OCI-LY7 (cell line): Measurements from ENCODE around the gene DNAH9.

ENCODE experiments used
- EZH2phosphoT487 ChIP-seq: fragments of 200-600 bp; sonication (generic); IDR thresholded peaks from 2 replicates; pipeline ENCODE4 v1.6.1; 2018; ENCODE audit warnings: low read depth, borderline replicate concordance, mild to moderate bottlenecking, mixed run types, antibody characterized with exemption, low read length, moderate library complexity, mixed read lengths
- TF ChIP-seq, protein P1 (sequence below): fragments of 200-600 bp; sonication (generic); conservative IDR thresholded peaks from 2 replicates; pipeline ENCODE4 v1.5.1; 2014; ENCODE audit warnings: mild to moderate bottlenecking, antibody characterized with exemption, low read length, moderate library complexity, mixed read lengths

DNA sequence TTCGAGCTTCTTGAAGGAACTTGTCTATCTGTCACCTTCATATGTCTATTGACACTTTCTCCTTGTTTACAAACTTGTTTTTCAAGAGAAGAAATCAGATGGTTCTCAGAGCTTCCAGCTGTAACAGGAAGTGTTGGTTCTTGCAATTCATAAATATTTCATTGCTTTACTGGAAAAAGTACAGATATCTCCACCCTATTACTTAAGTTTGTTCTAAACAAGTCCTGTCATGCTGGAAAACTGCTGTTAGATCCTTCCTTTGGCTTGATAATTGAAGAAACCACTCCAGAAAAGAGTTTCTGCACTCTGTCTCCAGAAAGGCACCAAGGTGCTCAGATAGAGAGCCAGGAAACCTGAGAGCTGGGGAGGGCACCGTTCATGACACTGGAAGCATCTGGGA lies 181.6 kb downstream of the DNAH9 start:
- TF ChIP-seq, protein P1, sequence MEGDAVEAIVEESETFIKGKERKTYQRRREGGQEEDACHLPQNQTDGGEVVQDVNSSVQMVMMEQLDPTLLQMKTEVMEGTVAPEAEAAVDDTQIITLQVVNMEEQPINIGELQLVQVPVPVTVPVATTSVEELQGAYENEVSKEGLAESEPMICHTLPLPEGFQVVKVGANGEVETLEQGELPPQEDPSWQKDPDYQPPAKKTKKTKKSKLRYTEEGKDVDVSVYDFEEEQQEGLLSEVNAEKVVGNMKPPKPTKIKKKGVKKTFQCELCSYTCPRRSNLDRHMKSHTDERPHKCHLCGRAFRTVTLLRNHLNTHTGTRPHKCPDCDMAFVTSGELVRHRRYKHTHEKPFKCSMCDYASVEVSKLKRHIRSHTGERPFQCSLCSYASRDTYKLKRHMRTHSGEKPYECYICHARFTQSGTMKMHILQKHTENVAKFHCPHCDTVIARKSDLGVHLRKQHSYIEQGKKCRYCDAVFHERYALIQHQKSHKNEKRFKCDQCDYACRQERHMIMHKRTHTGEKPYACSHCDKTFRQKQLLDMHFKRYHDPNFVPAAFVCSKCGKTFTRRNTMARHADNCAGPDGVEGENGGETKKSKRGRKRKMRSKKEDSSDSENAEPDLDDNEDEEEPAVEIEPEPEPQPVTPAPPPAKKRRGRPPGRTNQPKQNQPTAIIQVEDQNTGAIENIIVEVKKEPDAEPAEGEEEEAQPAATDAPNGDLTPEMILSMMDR = no peak
- TF ChIP-seq EZH2phosphoT487 = no peak
